Measurements from ENCODE around the gene MFNG.

The MFNG gene

DNA sequence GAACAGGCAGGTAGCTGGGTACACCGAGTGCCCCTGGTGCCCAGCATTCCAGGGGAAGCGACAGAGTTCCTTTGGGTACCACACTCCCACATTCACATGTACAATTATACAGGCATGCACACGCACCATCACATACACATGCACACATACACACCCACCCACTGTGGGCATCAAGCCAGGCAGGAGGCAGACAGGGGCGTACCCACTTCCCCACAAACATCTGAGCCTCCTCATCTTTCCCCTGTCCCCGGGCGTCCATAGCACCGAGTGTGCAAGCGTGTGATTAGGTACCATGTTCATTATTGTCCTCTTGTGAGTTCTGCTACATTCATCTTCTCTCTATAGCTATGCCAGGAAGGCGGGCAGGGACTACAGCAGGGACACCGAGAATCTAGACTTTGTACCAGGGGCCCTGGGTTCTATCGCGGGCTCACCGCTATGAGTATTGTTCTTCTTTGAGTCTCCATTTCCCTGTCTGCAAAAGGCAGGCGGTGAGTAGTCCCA, 35.1 kb upstream of the MFNG start:
- Histone ChIP-seq H3K27me3 (ENCODE audit: control insufficient read depth, insufficient read depth, low read length) (no peaks in the 10 kb centered on the region), H3K9ac (ENCODE audit: low read length) (no peak overlapping the region), H3K9me3 (ENCODE audit: control insufficient read depth, low read length) (no peaks in the 10 kb centered on the region), H3K4me3 (ENCODE audit: low read length) (no peak overlapping the region), H3K4me1 (ENCODE audit: control insufficient read depth, insufficient read depth, low read length) (peaks cover 31% of the 10 kb centered on the region), H3K36me3 (ENCODE audit: control insufficient read depth, insufficient read depth, low read length) (no peaks in the 10 kb centered on the region)

- H3K9me3 ChIP-seq (ENCODE audit: control insufficient read depth, low read length) = no peaks in the 10 kb centered on the region
- peaks cover 31% of the 10 kb centered on the region for H3K4me1 ChIP-seq (ENCODE audit: control insufficient read depth, insufficient read depth, low read length)
- no peak overlapping the region for H3K9ac ChIP-seq (ENCODE audit: low read length)
- H3K4me3 ChIP-seq (ENCODE audit: low read length) = no peak overlapping the region
- H3K27me3 ChIP-seq (ENCODE audit: control insufficient read depth, insufficient read depth, low read length) = no peaks in the 10 kb centered on the region
- H3K36me3 ChIP-seq (ENCODE audit: control insufficient read depth, insufficient read depth, low read length) = no peaks in the 10 kb centered on the region
Observed at GRCh38 chr22:37520776-37521191, 34.6 kb upstream of the MFNG start.

- Histone ChIP-seq H3K27me3 (ENCODE audit: control insufficient read depth, insufficient read depth, low read length) (no peaks in the 10 kb centered on the region), H3K9ac (ENCODE audit: low read length) (peak within 1 kb of the TSS; percentile 72), H3K4me3 (ENCODE audit: low read length) (peak within 1 kb of the TSS; percentile 46), H3K9me3 (ENCODE audit: control insufficient read depth, low read length) (no peaks in the 10 kb centered on the region), H3K36me3 (ENCODE audit: control insufficient read depth, insufficient read depth, low read length) (no peaks in the 10 kb centered on the region), H3K4me1 (ENCODE audit: control insufficient read depth, insufficient read depth, low read length) (peaks cover 21% of the 10 kb centered on the region)
Observed at GRCh38 chr22:37519268-37520195, 33.3 kb upstream of the MFNG start, which contains the start of gene CARD10. CARD10 (minus strand) TSS chr22:37519415; CDS start chr22:37519200, 215 bp downstream.

- H3K27me3 ChIP-seq (ENCODE audit: control insufficient read depth, insufficient read depth, low read length) = no peaks in the 10 kb centered on the region
- H3K9me3 ChIP-seq (ENCODE audit: control insufficient read depth, low read length) = no peaks in the 10 kb centered on the region
- peaks cover 21% of the 10 kb centered on the region for H3K4me1 ChIP-seq (ENCODE audit: control insufficient read depth, insufficient read depth, low read length)
- H3K4me3 ChIP-seq (ENCODE audit: low read length) = peak overlapping the region; percentile 46
- no peaks in the 10 kb centered on the region for H3K36me3 ChIP-seq (ENCODE audit: control insufficient read depth, insufficient read depth, low read length)
- peak overlapping the region; percentile 72 for H3K9ac ChIP-seq (ENCODE audit: low read length)
Observed at GRCh38 chr22:37518509-37519267, 32.5 kb upstream of the MFNG start.

DNA sequence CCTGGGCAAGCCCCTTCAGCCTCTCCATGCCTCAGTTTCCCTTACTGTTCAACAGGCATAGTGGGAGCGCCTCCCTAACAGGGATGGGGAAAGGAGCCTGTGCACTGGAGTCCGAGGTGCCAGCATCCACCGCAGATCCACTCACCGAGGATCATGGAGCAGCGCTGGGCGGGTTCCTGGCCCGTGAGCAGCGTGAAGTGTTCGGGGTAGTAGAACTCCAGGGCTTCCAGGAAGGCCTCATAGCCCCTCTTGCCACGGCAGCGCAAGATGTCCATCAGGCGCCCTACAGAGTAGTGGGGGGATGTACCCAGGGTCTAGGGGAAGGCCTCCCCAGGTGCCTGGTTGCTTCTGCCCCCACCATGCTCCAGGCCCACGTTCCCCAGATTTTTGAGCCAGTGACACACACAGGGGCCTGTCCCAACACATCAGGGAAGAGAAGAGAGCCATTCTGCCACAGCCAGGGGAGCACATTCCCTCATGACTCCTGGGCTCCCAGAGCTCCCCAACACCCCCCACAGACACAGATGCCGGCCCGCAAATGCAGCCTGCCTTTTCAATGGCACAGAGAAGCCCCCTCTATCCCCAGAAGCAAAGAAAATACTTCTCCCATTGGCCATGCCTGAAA, 31.8 kb upstream of the MFNG start:
- H3K4me1 ChIP-seq (ENCODE audit: control insufficient read depth, insufficient read depth, low read length) = peaks cover 24% of the 10 kb centered on the region
- no peak overlapping the region for H3K4me3 ChIP-seq (ENCODE audit: low read length)
- no peaks in the 10 kb centered on the region for H3K36me3 ChIP-seq (ENCODE audit: control insufficient read depth, insufficient read depth, low read length)
- peak overlapping the region; percentile 72 for H3K9ac ChIP-seq (ENCODE audit: low read length)
- no peaks in the 10 kb centered on the region for H3K27me3 ChIP-seq (ENCODE audit: control insufficient read depth, insufficient read depth, low read length)
- H3K9me3 ChIP-seq (ENCODE audit: control insufficient read depth, low read length) = no peaks in the 10 kb centered on the region

GRCh38 chr22:37516456-37516855, 30.3 kb upstream of the MFNG start:
- H3K9ac ChIP-seq (ENCODE audit: low read length) = no peak overlapping the region
- no peak overlapping the region for H3K4me3 ChIP-seq (ENCODE audit: low read length)
- H3K27me3 ChIP-seq (ENCODE audit: control insufficient read depth, insufficient read depth, low read length) = no peaks in the 10 kb centered on the region
- no peaks in the 10 kb centered on the region for H3K9me3 ChIP-seq (ENCODE audit: control insufficient read depth, low read length)
- H3K36me3 ChIP-seq (ENCODE audit: control insufficient read depth, insufficient read depth, low read length) = no peaks in the 10 kb centered on the region
- peaks cover 35% of the 10 kb centered on the region for H3K4me1 ChIP-seq (ENCODE audit: control insufficient read depth, insufficient read depth, low read length)

- H3K9ac ChIP-seq (ENCODE audit: low read length) = no peak overlapping the region
- no peak overlapping the region for H3K4me3 ChIP-seq (ENCODE audit: low read length)
- H3K27me3 ChIP-seq (ENCODE audit: control insufficient read depth, insufficient read depth, low read length) = no peaks in the 10 kb centered on the region
- peaks cover 32% of the 10 kb centered on the region for H3K4me1 ChIP-seq (ENCODE audit: control insufficient read depth, insufficient read depth, low read length)
- no peaks in the 10 kb centered on the region for H3K36me3 ChIP-seq (ENCODE audit: control insufficient read depth, insufficient read depth, low read length)
- H3K9me3 ChIP-seq (ENCODE audit: control insufficient read depth, low read length) = no peaks in the 10 kb centered on the region
Observed at GRCh38 chr22:37515901-37516300, 29.7 kb upstream of the MFNG start.

GRCh38 chr22:37514526-37515051, 28.4 kb upstream of the MFNG start:
- Histone ChIP-seq H3K36me3 (ENCODE audit: control insufficient read depth, insufficient read depth, low read length) (no peaks in the 10 kb centered on the region), H3K9me3 (ENCODE audit: control insufficient read depth, low read length) (no peaks in the 10 kb centered on the region), H3K4me3 (ENCODE audit: low read length) (no peak overlapping the region), H3K27me3 (ENCODE audit: control insufficient read depth, insufficient read depth, low read length) (no peaks in the 10 kb centered on the region), H3K9ac (ENCODE audit: low read length) (no peak overlapping the region), H3K4me1 (ENCODE audit: control insufficient read depth, insufficient read depth, low read length) (peaks cover 37% of the 10 kb centered on the region)

- no peak overlapping the region for H3K4me3 ChIP-seq (ENCODE audit: low read length)
- H3K4me1 ChIP-seq (ENCODE audit: control insufficient read depth, insufficient read depth, low read length) = peaks cover 41% of the 10 kb centered on the region
- H3K9ac ChIP-seq (ENCODE audit: low read length) = no peak overlapping the region
- no peaks in the 10 kb centered on the region for H3K9me3 ChIP-seq (ENCODE audit: control insufficient read depth, low read length)
- no peaks in the 10 kb centered on the region for H3K27me3 ChIP-seq (ENCODE audit: control insufficient read depth, insufficient read depth, low read length)
- H3K36me3 ChIP-seq (ENCODE audit: control insufficient read depth, insufficient read depth, low read length) = no peaks in the 10 kb centered on the region
Observed at GRCh38 chr22:37511395-37512104, 25.4 kb upstream of the MFNG start.

GRCh38 chr22:37510091-37510490, 23.9 kb upstream of the MFNG start:
- peaks cover 41% of the 10 kb centered on the region for H3K4me1 ChIP-seq (ENCODE audit: control insufficient read depth, insufficient read depth, low read length)
- no peak overlapping the region for H3K4me3 ChIP-seq (ENCODE audit: low read length)
- no peaks in the 10 kb centered on the region for H3K27me3 ChIP-seq (ENCODE audit: control insufficient read depth, insufficient read depth, low read length)
- H3K36me3 ChIP-seq (ENCODE audit: control insufficient read depth, insufficient read depth, low read length) = no peaks in the 10 kb centered on the region
- H3K9ac ChIP-seq (ENCODE audit: low read length) = peak overlapping the region; percentile 45
- H3K9me3 ChIP-seq (ENCODE audit: control insufficient read depth, low read length) = no peaks in the 10 kb centered on the region

All from mucosa of stomach (tissue), 1 donor.